GM19099 (cell line): Measurements from ENCODE around the gene PRKRA.

ENCODE experiments used
- POLR2A ChIP-seq: IDR thresholded peaks from 3 replicates; pipeline ENCODE4 v1.6.1; 2011; ENCODE audit warnings: low read depth; ENCODE audit not compliant: insufficient read length; ENCODE audit errors: extremely low read depth

The PRKRA gene

GRCh38 chr2:178450774-178451525, at the start of gene PRKRA, which contains the start of gene PJVK:
TSS of gene PRKRA (minus strand) at chr2:178451175. CDS start at chr2:178451030, 145 bp downstream.
TSS of gene PJVK (plus strand) at chr2:178451378. CDS start at chr2:178453410, 2,032 bp downstream.
- TF ChIP-seq POLR2A = peak; percentile 82

GRCh38 chr2:178499640-178500039, 48.7 kb upstream of the PRKRA start:
- no peak for TF ChIP-seq POLR2A

GRCh38 chr2:178498137-178498536, 47.2 kb upstream of the PRKRA start:
- no peak for TF ChIP-seq POLR2A

- no peak for TF ChIP-seq POLR2A
These were observed 45.1 kb upstream of the PRKRA start for GRCh38 chr2:178496049-178496448.

- TF ChIP-seq POLR2A = no peak
These were observed 40.6 kb upstream of the PRKRA start for GRCh38 chr2:178491612-178492011.

- no peak for TF ChIP-seq POLR2A
These were observed 34.4 kb upstream of the PRKRA start for GRCh38 chr2:178485356-178485755.

GRCh38 chr2:178484245-178485041, 33.5 kb upstream of the PRKRA start:
- TF ChIP-seq POLR2A = no peak

- TF ChIP-seq POLR2A = no peak
These were observed 31.5 kb upstream of the PRKRA start for GRCh38 chr2:178482437-178482836.

- peak; percentile 48 for TF ChIP-seq POLR2A
These were observed 29.5 kb upstream of the PRKRA start, which contains the start of gene PLEKHA3 for GRCh38 chr2:178480227-178481181. TSS of gene PLEKHA3 (plus strand) at chr2:178480457. CDS start at chr2:178480870, 413 bp downstream.

GRCh38 chr2:178479758-178480226, 28.8 kb upstream of the PRKRA start:
- TF ChIP-seq POLR2A = no peak

- TF ChIP-seq POLR2A = no peak
These were observed 28.3 kb upstream of the PRKRA start for GRCh38 chr2:178479275-178479616.

- TF ChIP-seq POLR2A = peak; percentile 78
These were observed 27.7 kb upstream of the PRKRA start, which contains the start of gene FKBP7 for GRCh38 chr2:178478439-178479274. TSS of gene FKBP7 (minus strand) at chr2:178478600. CDS start at chr2:178478499, 101 bp downstream.

- TF ChIP-seq POLR2A = no peak
These were observed 27.1 kb upstream of the PRKRA start for GRCh38 chr2:178478130-178478438.
